Uterus (tissue), 2 donors: Measurements from ENCODE around the gene NKAPL.

Experiments
- POLR2A ChIP-seq, 2 donors: fragments of 450-650 bp; IDR thresholded peaks; one replicate each; pipeline ENCODE4 v1.6.1; 2016; ENCODE audit warnings: antibody characterized with exemption in 2 of 2, mild to moderate bottlenecking in 1 of 2, moderate library complexity in 1 of 2
- TF ChIP-seq, protein P1 (sequence below), 4 experiments: fragments of 200-600 bp in 2 of 4; fragments of 450-650 bp in 2 of 4; sonication (generic) in 2 of 4; IDR thresholded peaks; one replicate each; pipeline ENCODE4 v1.5.1; 2016 to 2019; ENCODE audit warnings: antibody characterized with exemption in 4 of 4, mild to moderate bottlenecking in 2 of 4, moderate library complexity in 1 of 4

DNA sequence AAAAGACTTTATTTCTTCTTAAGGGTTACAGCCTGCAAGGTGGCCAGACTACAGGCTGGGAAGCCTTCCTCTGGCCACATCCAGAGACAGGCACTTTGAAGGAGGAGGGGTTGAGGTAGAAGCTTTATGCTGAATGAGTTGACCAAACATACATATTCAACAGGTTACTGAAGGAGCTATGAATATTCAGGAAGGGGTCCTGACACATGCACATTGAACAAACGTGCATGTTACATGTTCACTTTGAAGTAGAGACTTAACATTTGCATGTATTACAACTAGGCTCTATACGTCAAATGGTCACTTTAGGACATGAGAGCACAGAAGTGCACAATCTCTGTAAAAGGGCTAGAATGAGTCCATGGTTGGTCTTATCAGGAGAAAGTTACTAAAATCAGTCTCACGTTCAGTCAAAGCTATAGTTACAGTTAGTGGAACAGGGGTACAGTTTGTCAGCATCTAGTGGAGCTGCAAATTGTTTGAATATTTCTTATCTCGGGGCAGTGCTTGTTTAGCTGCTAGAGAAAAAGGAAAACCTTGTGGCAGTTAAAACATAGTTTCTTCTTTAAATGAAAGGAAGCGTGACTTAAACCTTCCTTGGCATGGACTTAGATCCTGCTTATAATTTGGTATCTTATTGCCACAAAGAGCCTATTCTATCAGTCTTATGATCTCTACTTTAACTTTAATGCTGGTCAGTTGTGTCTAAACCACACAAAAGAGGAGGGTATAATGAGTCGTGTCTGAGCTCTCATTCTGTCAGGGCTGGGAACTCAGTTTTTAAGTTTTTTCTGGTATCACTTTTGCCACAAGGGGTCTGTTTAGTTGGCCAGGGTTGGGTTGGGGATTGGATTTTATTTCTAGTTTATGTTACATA lies 38.6 kb upstream of the NKAPL start:
- no peak for TF ChIP-seq POLR2A (IDR thresholded peaks at IDR 0.05)
- TF ChIP-seq, protein P1, sequence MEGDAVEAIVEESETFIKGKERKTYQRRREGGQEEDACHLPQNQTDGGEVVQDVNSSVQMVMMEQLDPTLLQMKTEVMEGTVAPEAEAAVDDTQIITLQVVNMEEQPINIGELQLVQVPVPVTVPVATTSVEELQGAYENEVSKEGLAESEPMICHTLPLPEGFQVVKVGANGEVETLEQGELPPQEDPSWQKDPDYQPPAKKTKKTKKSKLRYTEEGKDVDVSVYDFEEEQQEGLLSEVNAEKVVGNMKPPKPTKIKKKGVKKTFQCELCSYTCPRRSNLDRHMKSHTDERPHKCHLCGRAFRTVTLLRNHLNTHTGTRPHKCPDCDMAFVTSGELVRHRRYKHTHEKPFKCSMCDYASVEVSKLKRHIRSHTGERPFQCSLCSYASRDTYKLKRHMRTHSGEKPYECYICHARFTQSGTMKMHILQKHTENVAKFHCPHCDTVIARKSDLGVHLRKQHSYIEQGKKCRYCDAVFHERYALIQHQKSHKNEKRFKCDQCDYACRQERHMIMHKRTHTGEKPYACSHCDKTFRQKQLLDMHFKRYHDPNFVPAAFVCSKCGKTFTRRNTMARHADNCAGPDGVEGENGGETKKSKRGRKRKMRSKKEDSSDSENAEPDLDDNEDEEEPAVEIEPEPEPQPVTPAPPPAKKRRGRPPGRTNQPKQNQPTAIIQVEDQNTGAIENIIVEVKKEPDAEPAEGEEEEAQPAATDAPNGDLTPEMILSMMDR (IDR thresholded peaks at IDR 0.05): no peak
